Activated T-helper 17 cell treated with anti-CD3 and anti-CD28 coated beads, Interleukin-2, amount 50 U/mL, for 72 hours (primary cell): Measurements from ENCODE around the gene RAB7A. TPM values are rescaled to one million over a fixed set of nuclear protein-coding genes. Genes with fewer than 3 reads are reported as not detected.

Experiments
- total RNA-seq, 2 donors: library from RNA; stranded (reverse); gene quantifications; one replicate each; pipeline ENCODE4 v1.2.3, GENCODE V29; 2022

RAB7A gene
- total RNA-seq, 2 donors from 2014 or later = 217 to 228 TPM

Other genes with a start within 250 kb of the RAB7A start
- gene GATA2, start 233.0 kb upstream of the RAB7A start, total RNA-seq = 1 to 10 TPM in 1 of 2 donors, under 1 TPM in 1; 0.17 to 1.1 TPM
- 100 to 1,000 TPM; 106 to 179 TPM for gene RPN1, start 75.4 kb upstream of the RAB7A start, total RNA-seq
- 10 to 100 TPM; 59.8 to 60.3 TPM for gene ACAD9, start 153.4 kb downstream of the RAB7A start, total RNA-seq